IPS-20b (cell line): ENCODE measurements around the gene UHRF1.

Experiments used
- H3K27ac ChIP-seq: one replicate; pipeline ENCODE4 v1.5.1; 2013; ENCODE audit warnings: low read length
- H3K27me3 ChIP-seq: 2 replicates; pipeline ENCODE4 v1.6.1; 2013; ENCODE audit warnings: mild to moderate bottlenecking, low read length, inconsistent platforms; ENCODE audit not compliant: insufficient read depth
- H3K36me3 ChIP-seq: 2 replicates; pipeline ENCODE4 v1.6.1; 2013; ENCODE audit warnings: low read depth, mild to moderate bottlenecking, inconsistent platforms, low read length, moderate library complexity; ENCODE audit not compliant: insufficient read depth
- H3K4me1 ChIP-seq: 2 replicates; pipeline ENCODE4 v1.6.1; 2013; ENCODE audit warnings: mild to moderate bottlenecking, control low read depth, inconsistent platforms, low read length, moderate library complexity; ENCODE audit not compliant: insufficient read depth
- H3K4me3 ChIP-seq: 2 replicates; pipeline ENCODE4 v1.5.1; 2013; ENCODE audit warnings: mild to moderate bottlenecking, low read length, inconsistent platforms
- H3K9ac ChIP-seq: 2 replicates; pipeline ENCODE4 v1.6.1; 2013; ENCODE audit warnings: low read depth, mild to moderate bottlenecking, inconsistent platforms, low read length, moderate library complexity
- H3K9me3 ChIP-seq: 2 replicates; pipeline ENCODE4 v1.6.1; 2013; ENCODE audit warnings: mild to moderate bottlenecking, low read depth, low read length, inconsistent platforms; ENCODE audit not compliant: insufficient read depth

The UHRF1 gene

GRCh38 chr19:5001615-5002014, 92.3 kb downstream of the UHRF1 start:
- no peak overlapping the region for H3K27ac ChIP-seq
- H3K4me3 ChIP-seq = no peak overlapping the region
- H3K9ac ChIP-seq = no peak overlapping the region
- no peaks in the 10 kb centered on the region for H3K4me1 ChIP-seq
- H3K36me3 ChIP-seq = no peaks in the 10 kb centered on the region
- H3K9me3 ChIP-seq = no peaks in the 10 kb centered on the region
- H3K27me3 ChIP-seq = no peaks in the 10 kb centered on the region

DNA sequence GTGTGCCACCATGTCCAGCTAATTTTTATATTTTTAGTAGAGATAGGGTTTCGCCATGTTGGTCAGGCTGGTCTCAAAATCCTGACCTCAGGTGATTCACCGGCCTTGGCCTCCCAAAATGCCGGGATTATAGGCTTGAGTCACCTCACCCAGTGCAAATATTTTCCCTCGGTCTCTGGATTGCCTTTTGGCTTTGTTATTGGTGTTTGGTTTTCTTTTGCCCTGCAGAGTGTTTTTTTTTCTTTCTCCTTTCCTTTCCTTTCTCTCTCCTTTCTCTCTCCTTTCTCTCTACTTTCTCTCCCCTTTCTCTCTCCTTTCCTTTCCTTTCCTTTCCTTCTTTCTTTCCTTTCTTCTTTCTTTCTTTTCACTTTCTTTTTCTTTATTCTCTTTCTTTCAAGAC, 92.8 kb downstream of the UHRF1 start:
- Histone ChIP-seq H3K9ac (no peak overlapping the region), H3K27ac (no peak overlapping the region)

DNA sequence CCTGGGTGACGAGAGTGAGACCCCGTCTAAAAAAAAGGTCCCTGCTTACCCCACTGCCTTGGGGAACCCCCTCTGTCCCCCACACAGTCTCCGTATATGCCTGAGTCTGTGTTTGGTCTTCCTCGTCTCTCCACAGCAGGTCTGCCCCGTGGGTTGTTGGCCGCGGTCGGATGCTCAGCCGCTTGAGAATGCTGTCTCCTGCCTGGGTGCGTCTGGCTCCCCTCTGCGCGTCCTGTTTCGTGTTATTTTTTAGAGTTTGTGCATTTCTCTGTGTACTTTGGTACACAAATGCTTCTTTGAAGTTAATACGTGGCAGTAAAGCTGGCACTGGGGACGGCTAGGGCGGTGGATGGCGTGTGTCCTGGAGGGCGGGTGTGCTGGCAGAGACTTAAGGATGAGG, 94.5 kb downstream of the UHRF1 start:
- H3K36me3 ChIP-seq = no peaks in the 10 kb centered on the region
- no peak overlapping the region for H3K9ac ChIP-seq
- H3K4me3 ChIP-seq = no peak overlapping the region
- no peak overlapping the region for H3K27ac ChIP-seq
- H3K9me3 ChIP-seq = no peaks in the 10 kb centered on the region
- no peaks in the 10 kb centered on the region for H3K27me3 ChIP-seq
- H3K4me1 ChIP-seq = no peaks in the 10 kb centered on the region

More for the DNA sequence above, 92.8 kb downstream of the UHRF1 start:
- no peak overlapping the region for H3K4me3 ChIP-seq
- no peaks in the 10 kb centered on the region for H3K27me3 ChIP-seq
- H3K9me3 ChIP-seq = no peaks in the 10 kb centered on the region
- no peaks in the 10 kb centered on the region for H3K4me1 ChIP-seq
- H3K36me3 ChIP-seq = no peaks in the 10 kb centered on the region

- no peaks in the 10 kb centered on the region for H3K36me3 ChIP-seq
- no peaks in the 10 kb centered on the region for H3K27me3 ChIP-seq
- H3K4me3 ChIP-seq = no peak overlapping the region
- H3K4me1 ChIP-seq = no peaks in the 10 kb centered on the region
- no peaks in the 10 kb centered on the region for H3K9me3 ChIP-seq
- H3K27ac ChIP-seq = no peak overlapping the region
- H3K9ac ChIP-seq = no peak overlapping the region
Observed at GRCh38 chr19:5005096-5005495, 95.8 kb downstream of the UHRF1 start.

DNA sequence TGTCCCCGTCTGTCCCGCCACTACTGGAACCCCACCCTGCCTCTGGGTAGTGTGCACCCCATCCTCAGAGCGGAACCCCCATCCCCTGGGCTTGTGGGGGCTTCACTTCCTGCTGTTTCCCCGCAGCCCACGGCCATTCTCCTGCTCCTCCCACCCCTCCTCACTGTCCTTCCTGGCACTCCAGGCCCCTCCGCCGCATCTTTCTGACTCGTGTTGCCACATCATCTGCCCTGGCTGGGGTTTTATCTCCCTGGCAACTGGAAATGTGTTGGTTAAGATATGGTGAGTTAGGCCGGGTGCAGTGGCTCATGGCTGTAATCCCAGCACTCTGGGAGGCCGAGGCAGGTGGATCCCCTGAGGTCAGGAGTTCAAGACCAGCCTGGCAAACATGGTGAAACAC, 96.9 kb downstream of the UHRF1 start:
- no peak overlapping the region for H3K27ac ChIP-seq
- no peaks in the 10 kb centered on the region for H3K4me1 ChIP-seq
- H3K27me3 ChIP-seq = no peaks in the 10 kb centered on the region
- no peak overlapping the region for H3K9ac ChIP-seq
- no peak overlapping the region for H3K4me3 ChIP-seq
- no peaks in the 10 kb centered on the region for H3K36me3 ChIP-seq
- H3K9me3 ChIP-seq = no peaks in the 10 kb centered on the region

DNA sequence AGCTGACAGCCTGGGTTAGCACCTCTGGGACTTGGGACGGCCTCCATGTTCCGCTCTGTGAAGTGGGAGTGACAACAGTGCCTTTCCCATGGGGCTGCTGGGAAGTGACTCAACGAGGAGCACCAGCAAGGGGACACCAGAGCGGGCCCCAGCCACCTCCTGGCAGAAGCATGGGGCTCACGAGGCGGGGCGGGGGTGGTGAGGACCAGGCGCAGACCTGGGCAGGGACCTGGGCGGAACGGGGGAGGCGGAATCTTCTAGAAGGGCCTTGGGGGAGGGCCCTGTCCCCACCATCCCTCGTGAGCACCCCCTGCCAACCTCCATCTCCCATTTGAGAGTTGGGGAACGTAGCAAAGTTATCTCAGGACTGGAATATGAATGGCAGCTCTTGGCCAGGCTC, 97.5 kb downstream of the UHRF1 start:
- Histone ChIP-seq H3K27me3 (no peaks in the 10 kb centered on the region), H3K9ac (no peak overlapping the region), H3K36me3 (no peaks in the 10 kb centered on the region), H3K9me3 (no peaks in the 10 kb centered on the region), H3K4me3 (no peak overlapping the region), H3K27ac (no peak overlapping the region), H3K4me1 (no peaks in the 10 kb centered on the region)
